HG03060 (cell line): ENCODE measurements around the gene ADGRG6.

Experiments used
- ATAC-seq: cut with Tn5 transposase; IDR thresholded peaks from one replicate; pipeline ENCODE4 v1.9.1; 2021; ENCODE audit warnings: low read depth, moderate number of reproducible peaks; ENCODE audit not compliant: unreplicated experiment

Gene ADGRG6

GRCh38 chr6:142318714-142319113, 16.9 kb downstream of the ADGRG6 start:
- no peak for ATAC-seq

- ATAC-seq, result no peak
These were observed 18.6 kb downstream of the ADGRG6 start for GRCh38 chr6:142320366-142320765.

GRCh38 chr6:142321451-142321850, 19.6 kb downstream of the ADGRG6 start:
- no peak for ATAC-seq

- ATAC-seq, result no peak
These were observed 20.3 kb downstream of the ADGRG6 start for GRCh38 chr6:142322066-142322465.

- ATAC-seq, result no peak
These were observed 20.8 kb downstream of the ADGRG6 start for GRCh38 chr6:142322504-142323198.

GRCh38 chr6:142323377-142323776, 21.6 kb downstream of the ADGRG6 start:
- ATAC-seq, result no peak

- no peak for ATAC-seq
These were observed 22.3 kb downstream of the ADGRG6 start for GRCh38 chr6:142324111-142324510.

- no peak for ATAC-seq
These were observed 23.3 kb downstream of the ADGRG6 start for GRCh38 chr6:142325111-142325510.

GRCh38 chr6:142326540-142326939, 24.7 kb downstream of the ADGRG6 start:
- ATAC-seq, result no peak

GRCh38 chr6:142328070-142328469, 26.3 kb downstream of the ADGRG6 start:
- no peak for ATAC-seq

GRCh38 chr6:142329486-142330113, 27.8 kb downstream of the ADGRG6 start:
- ATAC-seq, result no peak

GRCh38 chr6:142331075-142331551, 29.3 kb downstream of the ADGRG6 start:
- no peak for ATAC-seq

GRCh38 chr6:142331601-142332000, 29.8 kb downstream of the ADGRG6 start:
- ATAC-seq, result no peak

GRCh38 chr6:142332393-142333098, 30.7 kb downstream of the ADGRG6 start:
- no peak for ATAC-seq

GRCh38 chr6:142333431-142333830, 31.6 kb downstream of the ADGRG6 start:
- no peak for ATAC-seq

- ATAC-seq, result no peak
These were observed 32.5 kb downstream of the ADGRG6 start for GRCh38 chr6:142334294-142334693.

- ATAC-seq, result no peak
These were observed 33.6 kb downstream of the ADGRG6 start for GRCh38 chr6:142335415-142335814.

GRCh38 chr6:142336183-142336582, 34.4 kb downstream of the ADGRG6 start:
- ATAC-seq, result no peak

GRCh38 chr6:142336787-142337186, 35.0 kb downstream of the ADGRG6 start:
- no peak for ATAC-seq

GRCh38 chr6:142339113-142339512, 37.3 kb downstream of the ADGRG6 start:
- ATAC-seq, result no peak

GRCh38 chr6:142339968-142340658, 38.3 kb downstream of the ADGRG6 start:
- ATAC-seq, result no peak
